Upper lobe of left lung (tissue), 6 donors: ENCODE data around the gene C5orf34. TPM values are rescaled to one million over a fixed set of nuclear protein-coding genes. Genes with fewer than 3 reads are reported as not detected.
"Not testable (repeated sequence)": the region's sequence is repeated elsewhere in the genome, so short reads cannot be mapped to it uniquely, and the experiment has no call there.

Source experiments
- ATAC-seq, 2 donors: fragments of 200-7000 bp; cut with Tn5 transposase; one replicate each; pipeline ENCODE4 v1.9.1; 2022; ENCODE audit warnings: mild to moderate bottlenecking in 2 of 2, moderate library complexity in 2 of 2; ENCODE audit not compliant: low FRiP score in 2 of 2
- DNase-seq, 2 donors: peaks; one replicate each; pipeline ENCODE4 v3.0.0-alpha.2; 2019 to 2020
- H3K27ac ChIP-seq, 4 donors: fragments of 200-600 bp; sonication (generic); one replicate each; pipeline ENCODE4 v1.5.1; 2016 to 2019
- H3K27me3 ChIP-seq, 4 donors: fragments of 200-600 bp; sonication (generic); one replicate each; pipeline ENCODE4 v1.5.1; 2017 to 2019
- H3K36me3 ChIP-seq, 4 donors: fragments of 200-600 bp; sonication (generic); one replicate each; pipeline ENCODE4 v1.5.1; 2016 to 2019
- H3K4me1 ChIP-seq, 4 donors: fragments of 200-600 bp; sonication (generic); one replicate each; pipeline ENCODE4 v1.5.1; 2018 to 2019
- H3K4me3 ChIP-seq, 4 donors: fragments of 200-600 bp; sonication (generic); one replicate each; pipeline ENCODE4 v1.5.1; 2017 to 2019; ENCODE audit warnings: mild to moderate bottlenecking in 2 of 4, moderate library complexity in 1 of 4
- H3K9me3 ChIP-seq, 4 donors: fragments of 200-600 bp; sonication (generic); one replicate each; pipeline ENCODE4 v1.5.1; 2018 to 2019
- EP300 ChIP-seq, 4 donors: sonication (generic); formaldehyde crosslinking; IDR thresholded peaks; one replicate each; pipeline ENCODE4 v1.5.1; 2017; ENCODE audit warnings: antibody characterized with exemption in 4 of 4, control low read depth in 2 of 4
- POLR2A ChIP-seq, 4 donors: fragments of 450-650 bp; IDR thresholded peaks; one replicate each; pipeline ENCODE4 v1.5.1; 2016 to 2017; ENCODE audit warnings: antibody characterized with exemption in 4 of 4, mild to moderate bottlenecking in 2 of 4
- POLR2AphosphoS5 ChIP-seq, 2 donors: sonication (generic); formaldehyde crosslinking; IDR thresholded peaks; one replicate each; pipeline ENCODE4 v1.5.1; 2017; ENCODE audit warnings: antibody characterized with exemption in 2 of 2
- whole genome bisulfite sequencing, 2 donors: methylation state at CpG; one replicate each; pipeline ENCODE4 v1.1.5; 2017 to 2018; 5-methylcytosine and 5-hydroxymethylcytosine counted together
- total RNA-seq, 6 donors: library from RNA; depleted of rRNA in 4 of 6; stranded (reverse); fragments of >200 nt in 4 of 6; gene quantifications; one replicate each; pipeline versions ENCODE4 v1.1.0 to v1.2.1, GENCODE V29; 2016 to 2021
- TF ChIP-seq, protein P1 (sequence below), 6 experiments: fragments of 450-650 bp in 4 of 6; fragments of 200-600 bp in 2 of 6; sonication (generic) in 2 of 6; IDR thresholded peaks; one replicate each; pipeline ENCODE4 v1.5.1; 2016 to 2019; ENCODE audit warnings: antibody characterized with exemption in 6 of 6
- donor health status: DM: no; HTN: no; CAD: no; lungs with moderate emphysema.
- donor health status: DM: no; HTN: yes; CAD: no; lungs with severe emphysema.

Gene C5orf34
- total RNA-seq, 6 donors from 2014 or later, result 0.79 to 2.1 (median 1.1) TPM

DNA sequence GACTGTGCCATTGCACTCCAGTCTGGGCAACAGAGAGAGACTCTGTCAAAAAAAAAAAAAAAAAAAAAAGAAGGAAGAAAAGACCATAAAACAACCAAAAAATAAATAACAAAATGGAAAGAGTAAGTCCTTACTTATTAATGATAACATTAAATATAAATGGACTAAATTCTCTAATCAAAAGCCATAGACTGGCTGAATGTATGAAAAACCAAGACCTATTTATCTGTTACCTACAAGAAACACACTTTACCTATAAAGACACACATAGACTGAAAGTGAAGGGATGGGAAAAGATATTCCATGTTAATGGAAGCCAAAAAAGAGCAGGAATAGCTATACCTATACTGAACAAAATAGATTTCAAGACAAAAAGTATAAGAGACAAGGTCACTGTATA, 47.8 kb downstream of the C5orf34 start:
- Histone ChIP-seq H3K36me3 (peaks cover 0 to 12% (median 0%) of the 10 kb centered on the region in 4 donors), H3K4me3 (no peak overlapping the region), H3K9me3 (peaks cover 4 to 9% (median 7%) of the 10 kb centered on the region in 4 donors), H3K27me3 (no peaks in the 10 kb centered on the region), H3K27ac (no peak overlapping the region), H3K4me1 (no peaks in the 10 kb centered on the region)
- ATAC-seq (no peak), DNase-seq (no peak)
- no peak for TF ChIP-seq POLR2AphosphoS5 (IDR thresholded peaks at IDR 0.05)
- no peak for TF ChIP-seq EP300 (IDR thresholded peaks at IDR 0.05)
- TF ChIP-seq, protein P1, sequence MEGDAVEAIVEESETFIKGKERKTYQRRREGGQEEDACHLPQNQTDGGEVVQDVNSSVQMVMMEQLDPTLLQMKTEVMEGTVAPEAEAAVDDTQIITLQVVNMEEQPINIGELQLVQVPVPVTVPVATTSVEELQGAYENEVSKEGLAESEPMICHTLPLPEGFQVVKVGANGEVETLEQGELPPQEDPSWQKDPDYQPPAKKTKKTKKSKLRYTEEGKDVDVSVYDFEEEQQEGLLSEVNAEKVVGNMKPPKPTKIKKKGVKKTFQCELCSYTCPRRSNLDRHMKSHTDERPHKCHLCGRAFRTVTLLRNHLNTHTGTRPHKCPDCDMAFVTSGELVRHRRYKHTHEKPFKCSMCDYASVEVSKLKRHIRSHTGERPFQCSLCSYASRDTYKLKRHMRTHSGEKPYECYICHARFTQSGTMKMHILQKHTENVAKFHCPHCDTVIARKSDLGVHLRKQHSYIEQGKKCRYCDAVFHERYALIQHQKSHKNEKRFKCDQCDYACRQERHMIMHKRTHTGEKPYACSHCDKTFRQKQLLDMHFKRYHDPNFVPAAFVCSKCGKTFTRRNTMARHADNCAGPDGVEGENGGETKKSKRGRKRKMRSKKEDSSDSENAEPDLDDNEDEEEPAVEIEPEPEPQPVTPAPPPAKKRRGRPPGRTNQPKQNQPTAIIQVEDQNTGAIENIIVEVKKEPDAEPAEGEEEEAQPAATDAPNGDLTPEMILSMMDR (IDR thresholded peaks at IDR 0.05), result no peak
- no peak for TF ChIP-seq POLR2A (IDR thresholded peaks at IDR 0.05)

DNA sequence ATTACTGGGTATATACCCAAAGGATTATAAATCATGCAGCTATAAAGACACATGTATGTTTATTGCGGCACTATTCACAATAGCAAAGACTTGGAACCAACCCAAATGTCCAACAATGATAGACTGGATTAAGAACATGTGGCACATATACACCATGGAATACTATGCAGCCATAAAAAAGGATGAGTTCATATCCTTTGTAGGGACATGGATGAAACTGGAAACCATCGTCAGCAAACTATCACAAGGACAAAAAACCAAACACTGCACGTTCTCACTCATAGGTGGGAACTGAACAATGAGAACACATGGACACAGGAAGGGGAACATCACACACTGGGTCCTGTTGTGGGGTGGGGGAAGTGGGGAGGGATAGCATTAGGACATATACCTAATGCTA, 49.5 kb downstream of the C5orf34 start:
- H3K4me1 ChIP-seq, ATAC-seq, H3K9me3 ChIP-seq, H3K27me3 ChIP-seq, H3K27ac ChIP-seq, DNase-seq, H3K4me3 ChIP-seq: not testable (repeated sequence)
- whole genome bisulfite sequencing, 2 donors, result 97 to 100% methylated on average over 3 of the region's 3 CpGs
- H3K36me3 ChIP-seq, result peaks cover 0 to 12% (median 0%) of the 10 kb centered on the region in 4 donors

DNA sequence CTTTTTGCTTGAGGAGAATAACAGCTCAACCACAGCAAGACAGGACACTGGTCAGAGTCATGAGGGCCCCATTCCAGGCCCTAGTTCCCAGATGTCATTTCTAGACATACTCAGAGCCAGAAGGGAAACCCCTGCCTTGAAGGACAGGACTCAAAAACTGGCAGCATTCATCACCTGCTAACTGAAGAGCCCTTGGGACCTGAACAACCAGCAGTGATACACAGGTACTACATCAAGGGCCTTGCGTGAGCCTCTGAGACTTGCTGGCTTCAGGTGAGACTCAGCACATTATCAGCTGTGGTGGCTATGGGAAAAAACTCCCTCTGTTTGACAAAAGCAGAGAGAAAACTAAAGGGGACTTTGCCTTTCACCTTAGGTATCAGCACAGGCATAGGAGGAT, 53.9 kb downstream of the C5orf34 start:
- DNase-seq, result peak in 1 of 2 donors; percentile 39
- no peaks in the 10 kb centered on the region for H3K27me3 ChIP-seq
- WGBS, 2 donors, result 65% methylated on average over 1 of the region's 1 CpG; no CpG with 5 or more reads in 1 of the 2 donors
- H3K4me3 ChIP-seq, result no peak overlapping the region
- H3K36me3 ChIP-seq, result peaks cover 0 to under 1% (median 0%) of the 10 kb centered on the region in 4 donors
- H3K9me3 ChIP-seq, result peaks cover 0 to 6% (median 0%) of the 10 kb centered on the region in 4 donors
- no peak overlapping the region for H3K27ac ChIP-seq
- no peak for ATAC-seq
- H3K4me1 ChIP-seq, result no peaks in the 10 kb centered on the region
- TF ChIP-seq POLR2AphosphoS5 (IDR thresholded peaks at IDR 0.05), result no peak
- TF ChIP-seq EP300 (IDR thresholded peaks at IDR 0.05), result no peak
- no peak for TF ChIP-seq POLR2A (IDR thresholded peaks at IDR 0.05)
- TF ChIP-seq, protein P1 (IDR thresholded peaks at IDR 0.05), result no peak

DNA sequence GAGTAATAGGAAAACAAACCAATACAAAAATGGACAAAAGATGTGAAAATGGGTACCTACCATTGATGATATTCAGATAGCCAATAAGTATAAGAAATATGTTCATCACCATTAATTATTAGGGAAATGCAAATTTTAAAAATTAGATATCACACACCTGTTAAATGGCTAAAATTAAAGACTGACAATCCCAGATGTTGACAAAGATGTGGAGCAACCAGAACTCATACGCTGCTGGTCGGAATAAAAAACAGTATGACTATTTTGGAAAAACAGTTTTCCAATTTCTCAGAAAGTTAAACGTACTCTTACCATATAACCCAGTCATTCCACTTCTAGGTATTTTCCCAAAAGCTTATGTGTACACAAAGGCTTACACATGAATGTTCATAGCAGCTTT, 58.4 kb downstream of the C5orf34 start:
- DNase-seq (no peak), ATAC-seq (no peak)
- Histone ChIP-seq H3K9me3 (peaks cover 0 to 6% (median 0%) of the 10 kb centered on the region in 4 donors), H3K4me1 (no peaks in the 10 kb centered on the region), H3K4me3 (no peak overlapping the region), H3K36me3 (peaks cover 0 to 6% (median 0%) of the 10 kb centered on the region in 4 donors), H3K27me3 (no peaks in the 10 kb centered on the region), H3K27ac (no peak overlapping the region)
- TF ChIP-seq POLR2AphosphoS5 (IDR thresholded peaks at IDR 0.05), result no peak
- TF ChIP-seq, protein P1 (IDR thresholded peaks at IDR 0.05), result no peak
- TF ChIP-seq POLR2A (IDR thresholded peaks at IDR 0.05), result no peak
- no peak for TF ChIP-seq EP300 (IDR thresholded peaks at IDR 0.05)
- 94 to 96% methylated on average over 3 of the region's 3 CpGs for WGBS, 2 donors

DNA sequence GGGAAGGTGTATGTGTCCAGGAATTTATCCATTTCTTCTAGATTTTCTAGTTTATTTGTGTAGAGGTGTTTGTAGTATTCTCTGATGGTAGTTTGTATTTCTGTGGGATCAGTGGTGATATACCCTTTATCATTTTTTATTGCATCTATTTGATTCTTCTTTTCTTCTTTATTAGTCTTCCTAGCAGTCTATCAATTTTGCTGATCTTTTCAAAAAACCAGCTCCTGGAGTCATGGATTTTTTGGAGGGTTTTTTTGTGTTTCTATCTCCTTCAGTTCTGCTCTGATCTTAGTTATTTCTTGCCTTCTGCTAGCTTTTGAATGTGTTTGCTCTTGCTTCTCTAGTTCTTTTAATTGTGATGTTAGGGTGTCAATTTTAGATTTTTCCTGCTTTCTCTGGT, 73.4 kb downstream of the C5orf34 start:
- DNase-seq, H3K9me3 ChIP-seq, ATAC-seq, H3K4me1 ChIP-seq, H3K27ac ChIP-seq, H3K4me3 ChIP-seq, H3K27me3 ChIP-seq: not testable (repeated sequence)
- peaks cover 0 to 17% (median 5%) of the 10 kb centered on the region in 4 donors for H3K36me3 ChIP-seq

DNA sequence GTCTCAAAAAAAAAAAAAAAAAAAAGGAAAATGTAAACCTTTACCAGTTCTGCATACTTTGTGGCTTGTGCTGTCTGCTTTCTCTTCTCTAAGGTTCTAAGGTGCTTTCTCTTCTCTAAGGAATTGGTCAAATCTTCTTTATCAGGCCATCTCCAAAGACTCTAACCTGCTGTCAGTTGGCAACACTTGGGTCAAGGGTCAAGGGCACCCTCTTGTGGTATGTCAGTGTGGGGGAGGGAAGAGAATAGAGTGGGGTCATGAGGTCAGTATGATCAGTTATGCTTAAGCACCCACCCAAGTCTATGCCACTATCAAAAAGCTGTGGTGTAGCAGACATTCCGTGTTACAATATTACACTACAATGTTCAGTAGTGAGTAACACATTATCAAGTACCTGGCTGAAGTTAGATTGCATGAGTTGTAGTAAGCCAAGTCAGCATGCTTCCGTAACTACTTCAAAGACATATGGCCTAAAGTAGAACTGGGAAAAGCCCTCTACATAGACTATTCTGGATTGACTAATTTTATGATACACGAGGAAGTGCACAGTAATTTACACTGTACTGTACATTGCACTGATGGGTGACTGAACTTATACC, 77.8 kb downstream of the C5orf34 start:
- peak in 1 of 2 donors; percentile 49 for ATAC-seq
- H3K36me3 ChIP-seq, result no peaks in the 10 kb centered on the region
- WGBS, 2 donors, result 72 to 85% methylated on average over 3 of the region's 3 CpGs
- no peak overlapping the region for H3K27ac ChIP-seq
- TF ChIP-seq POLR2A (IDR thresholded peaks at IDR 0.05), result no peak
- TF ChIP-seq POLR2AphosphoS5 (IDR thresholded peaks at IDR 0.05), result no peak
- TF ChIP-seq EP300 (IDR thresholded peaks at IDR 0.05), result no peak
- TF ChIP-seq, protein P1 (IDR thresholded peaks at IDR 0.05), result no peak
- peaks cover 0 to 13% (median 8%) of the 10 kb centered on the region in 4 donors for H3K4me1 ChIP-seq
- no peak for DNase-seq
- peaks cover 0 to 6% (median 4%) of the 10 kb centered on the region in 4 donors for H3K9me3 ChIP-seq
- no peaks in the 10 kb centered on the region for H3K27me3 ChIP-seq
- H3K4me3 ChIP-seq, result no peak overlapping the region
